Heart left ventricle (tissue), 16 donors: ENCODE data around the gene TRRAP. TPM values are rescaled to one million over a fixed set of nuclear protein-coding genes. Genes with fewer than 3 reads are reported as not detected.
A peak's percentile ranks its signal among the peaks of the same experiment; 100 is the strongest.

Experiments
- ATAC-seq, 4 donors: fragments of 200-7000 bp; cut with Tn5 transposase; one replicate each; pipeline ENCODE4 v1.9.1; 2020 to 2022; ENCODE audit warnings: moderate library complexity in 4 of 4, mild to moderate bottlenecking in 3 of 4, moderate number of reproducible peaks in 1 of 4
- DNase-seq, 5 donors: peaks; one replicate each; pipeline ENCODE4 v3.0.0-alpha.2; 2020
- H3K27ac ChIP-seq, 12 donors: fragments of 200-600 bp; sonication (generic) in 4 of 12; one replicate each; pipeline versions ENCODE4 v1.5.0 to v1.8.0; 2016 to 2022; ENCODE audit warnings: mild to moderate bottlenecking in 2 of 12
- H3K27me3 ChIP-seq, 9 donors: fragments of 200-600 bp; sonication (generic) in 2 of 9; one replicate each; pipeline versions ENCODE4 v1.5.1 to v1.8.0; 2016 to 2022; ENCODE audit warnings: mild to moderate bottlenecking in 3 of 9
- H3K36me3 ChIP-seq, 9 donors: fragments of 200-600 bp; sonication (generic) in 2 of 9; one replicate each; pipeline versions ENCODE4 v1.5.0 to v1.8.0; 2018 to 2022; ENCODE audit warnings: mild to moderate bottlenecking in 2 of 9
- H3K4me1 ChIP-seq, 12 donors: fragments of 200-600 bp; sonication (generic) in 4 of 12; one replicate each; pipeline versions ENCODE4 v1.5.0 to v1.8.0; 2016 to 2022; ENCODE audit warnings: mild to moderate bottlenecking in 3 of 12
- H3K4me3 ChIP-seq, 12 donors: fragments of 200-600 bp; sonication (generic) in 4 of 12; one replicate each; pipeline versions ENCODE4 v1.5.0 to v1.8.0; 2017 to 2022; ENCODE audit warnings: mild to moderate bottlenecking in 9 of 12, moderate library complexity in 4 of 12
- H3K9me3 ChIP-seq, 12 donors: fragments of 200-600 bp; sonication (generic) in 4 of 12; one replicate each; pipeline versions ENCODE4 v1.5.0 to v1.8.0; 2016 to 2022; ENCODE audit warnings: mild to moderate bottlenecking in 1 of 12
- POLR2A ChIP-seq, 2 donors: fragments of 450-650 bp; IDR thresholded peaks; one replicate each; pipeline ENCODE4 v1.6.1; 2017; ENCODE audit warnings: antibody characterized with exemption in 2 of 2, mild to moderate bottlenecking in 2 of 2, moderate library complexity in 2 of 2
- WGBS, 4 donors: extraction: QIAGEN DNeasy Blood & Tissue Kit in 2 of 4; methylation state at CpG; one replicate each; pipeline versions ENCODE4 v1.1.5 to v1.1.7; 2013 to 2018; 5-methylcytosine and 5-hydroxymethylcytosine counted together
- intact Hi-C, 10 donors: fragments of 100-400 bp; cut with DNase I; formaldehyde crosslinking; loops; one replicate each; pipeline versions ENCODE4 v1.11.1 to v1.14.2; 2022
- polyA plus RNA-seq, 2 donors: library from polyadenylated mRNA; stranded (reverse); fragments of 200-250 nt; gene quantifications; one replicate each; pipeline ENCODE4 v1.2.3, GENCODE V29; 2013
- total RNA-seq, 9 donors: library from RNA; depleted of rRNA in 2 of 9; stranded (reverse); fragments of >200 nt in 2 of 9; fragmentation: NEBNext Ultra II Directional in 3 of 9; extraction: Animal tissue kit (Norgen Biotek cat#: 25700) in 3 of 9; gene quantifications; one replicate each; pipeline versions ENCODE4 v1.1.0 to v1.2.4, GENCODE V29; 2016 to 2023
- TF ChIP-seq, protein P1 (sequence below), 12 donors: fragments of 200-600 bp; sonication (generic) in 4 of 12; IDR thresholded peaks; one replicate each; pipeline versions ENCODE4 v1.5.0 to v1.8.0; 2018 to 2022; ENCODE audit warnings: antibody characterized with exemption in 12 of 12, mild to moderate bottlenecking in 5 of 12
- donor health status: ischemic (EF 13 %, LVEDD 7.1; RV severe dilation, severe dysfunction).
- donor health status: healthy with polysubstance abuse.
- donor health status: DM: no; HTN: yes; CAD: no.
- donor health status: DM: no; HTN: no; CAD: no.
- donor health status: ischemic (EF 25% LVEDD 6.9; RV normal size, moderate dysfunction).
- donor health status: ischemic (EF 25% LVEDD 5.7; RV mildly dilated, moderate dysfunction).
- donor health status: healthy.
- donor health status: DM: yes; HTN: yes; CAD: no.
- donor health status: ischemic (EF 35%, LVEDD 5.7; RV mildly dilated, moderate dysfunction).
- donor health status: nonischemic (EF 11% LVEDD 7.7; RV severe dilation, severe dysfunction).
- donor health status: DM: yes; HTN: yes; CAD: no.
- donor health status: PGD.
- donor health status: ischemic (EF 29% LVEDD 5.4; RV normal size, mild dysfunction).
- donor health status: nonischemic (EF 23%, LVEDD 6.1; RV moderate dilation, normal function).

TRRAP gene
- total and polyA plus RNA-seq, 11 donors: 9.2 to 29.6 (median 21.6) TPM

DNA sequence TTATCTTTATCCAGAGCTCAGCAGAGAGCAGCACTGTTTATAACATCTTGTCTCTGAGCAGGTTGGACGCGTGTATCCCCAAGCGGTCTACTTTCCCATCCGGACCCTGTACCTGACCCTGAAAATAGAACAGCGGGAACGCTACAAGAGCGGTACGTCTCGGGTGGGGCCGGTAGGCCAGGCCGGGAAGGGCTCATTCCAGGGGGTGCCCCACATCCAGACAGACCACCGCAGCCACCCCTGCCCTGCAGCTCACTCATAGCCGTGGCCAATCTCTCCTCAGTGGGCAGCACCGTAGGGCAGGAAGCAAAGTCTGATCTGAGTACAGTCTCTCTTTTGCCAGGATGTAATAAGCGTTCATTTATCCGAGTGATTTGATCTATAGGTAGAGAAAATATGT lies 113.7 kb downstream of the TRRAP start:
- TF ChIP-seq, protein P1, sequence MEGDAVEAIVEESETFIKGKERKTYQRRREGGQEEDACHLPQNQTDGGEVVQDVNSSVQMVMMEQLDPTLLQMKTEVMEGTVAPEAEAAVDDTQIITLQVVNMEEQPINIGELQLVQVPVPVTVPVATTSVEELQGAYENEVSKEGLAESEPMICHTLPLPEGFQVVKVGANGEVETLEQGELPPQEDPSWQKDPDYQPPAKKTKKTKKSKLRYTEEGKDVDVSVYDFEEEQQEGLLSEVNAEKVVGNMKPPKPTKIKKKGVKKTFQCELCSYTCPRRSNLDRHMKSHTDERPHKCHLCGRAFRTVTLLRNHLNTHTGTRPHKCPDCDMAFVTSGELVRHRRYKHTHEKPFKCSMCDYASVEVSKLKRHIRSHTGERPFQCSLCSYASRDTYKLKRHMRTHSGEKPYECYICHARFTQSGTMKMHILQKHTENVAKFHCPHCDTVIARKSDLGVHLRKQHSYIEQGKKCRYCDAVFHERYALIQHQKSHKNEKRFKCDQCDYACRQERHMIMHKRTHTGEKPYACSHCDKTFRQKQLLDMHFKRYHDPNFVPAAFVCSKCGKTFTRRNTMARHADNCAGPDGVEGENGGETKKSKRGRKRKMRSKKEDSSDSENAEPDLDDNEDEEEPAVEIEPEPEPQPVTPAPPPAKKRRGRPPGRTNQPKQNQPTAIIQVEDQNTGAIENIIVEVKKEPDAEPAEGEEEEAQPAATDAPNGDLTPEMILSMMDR (IDR thresholded peaks at IDR 0.05): no peak
- TF ChIP-seq POLR2A (IDR thresholded peaks at IDR 0.05): no peak
- peak in 1 of 5 donors; percentile 8 for DNase-seq
- WGBS, 4 donors: 91 to 95% (median 95%) methylated on average over 16 of the region's 16 CpGs
- intact Hi-C loops: loop anchor here in 1 of 10 donors (10.0 kb wide), 1 partner anchor 57 kb away; no protein-coding TSS in a partner anchor
- no peak overlapping the region for H3K4me3 ChIP-seq
- peaks cover 0 to 100% (median 96%) of the 10 kb centered on the region in 9 donors for H3K36me3 ChIP-seq
- H3K4me1 ChIP-seq: no peaks in the 10 kb centered on the region
- H3K27me3 ChIP-seq: no peaks in the 10 kb centered on the region
- no peak for ATAC-seq
- H3K27ac ChIP-seq: no peak overlapping the region
- no peaks in the 10 kb centered on the region for H3K9me3 ChIP-seq

DNA sequence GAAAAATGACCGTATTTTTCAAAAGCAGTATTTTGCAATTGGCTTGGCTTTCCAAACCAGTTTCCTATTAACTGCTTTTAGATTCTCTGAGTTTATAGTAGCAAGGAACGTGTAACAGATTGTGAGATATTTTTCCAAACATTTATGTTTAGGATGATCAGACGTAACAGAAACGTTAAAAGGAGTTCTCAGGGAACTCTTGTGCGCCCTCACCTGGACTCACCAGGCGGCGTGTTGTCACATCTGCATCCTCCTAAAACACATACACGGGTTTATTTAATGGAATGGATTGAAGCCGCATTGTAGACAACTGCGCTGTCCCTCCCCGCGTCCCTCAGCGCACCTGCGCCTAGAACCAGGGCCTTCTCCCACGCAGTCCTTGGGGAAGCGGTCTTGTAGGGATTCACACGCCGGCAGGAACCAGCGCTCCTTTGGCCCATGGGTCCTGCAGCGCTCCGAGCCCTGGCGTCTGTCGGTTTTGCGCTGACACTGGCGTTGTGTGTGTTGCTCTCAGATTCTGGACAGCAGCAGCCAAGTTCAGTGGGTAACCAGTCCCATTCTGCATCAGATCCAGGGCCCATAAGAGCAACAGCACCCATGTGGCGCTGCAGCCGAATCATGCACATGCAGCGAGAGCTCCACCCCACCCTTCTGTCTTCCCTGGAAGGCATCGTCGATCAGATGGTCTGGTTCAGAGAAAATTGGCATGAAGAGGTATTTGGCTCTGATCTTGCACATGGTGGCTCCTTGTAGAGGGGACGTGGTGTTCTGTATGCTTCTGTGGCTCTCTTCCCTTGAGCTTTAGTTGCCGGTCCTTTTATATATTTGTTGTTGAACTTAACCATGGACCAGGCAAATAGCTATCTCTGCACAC lies 114.9 kb downstream of the TRRAP start:
- Histone ChIP-seq H3K4me1 (no peaks in the 10 kb centered on the region), H3K27me3 (no peaks in the 10 kb centered on the region), H3K4me3 (no peak overlapping the region), H3K27ac (no peak overlapping the region), H3K9me3 (no peaks in the 10 kb centered on the region), H3K36me3 (peaks cover 0 to 99% (median 91%) of the 10 kb centered on the region in 9 donors)
- 90 to 93% (median 92%) methylated on average over 32 of the region's 32 CpGs for WGBS, 4 donors
- TF ChIP-seq, protein P1 (IDR thresholded peaks at IDR 0.05): no peak
- TF ChIP-seq POLR2A (IDR thresholded peaks at IDR 0.05): no peak
- DNase-seq (peak in 1 of 5 donors; percentile 10), ATAC-seq (no peak)
- intact Hi-C loops: loop anchor here in 1 of 10 donors (10.0 kb wide), 1 partner anchor 58 kb away; no protein-coding TSS in a partner anchor

DNA sequence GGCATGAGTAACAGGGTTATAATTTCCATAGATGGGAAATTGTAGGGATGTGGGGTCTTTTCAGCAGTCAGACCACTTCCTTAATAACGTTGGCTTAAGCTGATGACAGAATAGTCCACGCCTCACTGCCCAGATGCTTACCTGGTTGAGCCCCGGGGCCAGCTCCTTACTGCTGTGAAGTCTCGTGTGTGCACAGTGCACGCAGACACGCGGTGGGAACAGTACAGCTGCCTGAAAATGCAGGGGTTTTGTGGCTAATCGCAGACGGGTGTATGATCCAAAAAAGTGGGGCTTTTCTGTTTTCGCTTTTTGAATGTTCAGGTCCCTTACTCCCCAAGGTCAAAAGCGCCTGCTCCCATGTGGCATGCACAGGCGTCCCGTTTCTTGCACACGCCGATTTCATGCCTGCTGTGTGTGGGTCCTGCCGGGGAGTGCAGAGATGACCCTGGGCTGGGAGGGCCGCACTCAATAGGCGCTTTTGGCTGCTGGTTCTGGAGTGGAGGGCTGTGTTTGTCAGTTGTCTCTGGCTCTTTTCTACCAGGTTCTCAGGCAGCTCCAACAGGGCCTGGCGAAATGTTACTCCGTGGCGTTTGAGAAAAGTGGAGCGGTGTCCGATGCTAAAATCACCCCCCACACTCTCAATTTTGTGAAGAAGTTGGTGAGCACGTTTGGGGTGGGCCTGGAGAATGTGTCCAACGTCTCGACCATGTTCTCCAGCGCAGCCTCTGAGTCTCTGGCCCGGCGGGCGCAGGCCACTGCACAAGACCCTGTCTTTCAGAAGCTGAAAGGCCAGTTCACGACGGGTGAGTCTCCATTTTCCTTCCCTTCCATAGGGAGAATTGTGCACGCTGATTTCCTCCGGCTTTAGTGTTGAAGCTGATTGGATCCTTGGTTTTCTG lies 116.0 kb downstream of the TRRAP start:
- no peak for ATAC-seq
- Histone ChIP-seq H3K4me1 (peaks cover 0 to 3% (median 0%) of the 10 kb centered on the region in 12 donors), H3K27me3 (no peaks in the 10 kb centered on the region), H3K36me3 (peaks cover 0 to 99% (median 88%) of the 10 kb centered on the region in 9 donors), H3K27ac (no peak overlapping the region), H3K9me3 (no peaks in the 10 kb centered on the region), H3K4me3 (no peak overlapping the region)
- intact Hi-C loops: loop anchor here in 1 of 10 donors (10.0 kb wide), 1 partner anchor 59 kb away; no protein-coding TSS in a partner anchor
- TF ChIP-seq, protein P1 (IDR thresholded peaks at IDR 0.05): no peak
- no peak for TF ChIP-seq POLR2A (IDR thresholded peaks at IDR 0.05)
- DNase-seq: peak in 1 of 5 donors; percentile 12
- WGBS, 4 donors: 94 to 95% (median 94%) methylated on average over 33 to 34 of the region's 34 CpGs
